Dermis blood vessel endothelial cell (primary cell): ENCODE measurements around the gene MAGI3. TPM values are rescaled to one million over a fixed set of nuclear protein-coding genes. Genes with fewer than 3 reads are reported as not detected.

Experiments
- DNase-seq: peaks from one replicate; pipeline ENCODE4 v3.0.0; 2010
- total RNA-seq: library from RNA; depleted of rRNA; stranded (reverse); fragments of >200 nt; gene quantifications from 2 replicates; pipeline ENCODE4 v1.2.3, GENCODE V29; 2014

Gene MAGI3
- total RNA-seq, result 13.4 and 15.6 TPM in 2 replicates

GRCh38 chr1:113389953-113390834 lies at the start of gene MAGI3:
MAGI3 (plus strand) TSS chr1:113390515; CDS start chr1:113391034, 519 bp downstream.
- peak; percentile 99 for DNase-seq

- DNase-seq, result no peak
Measured at GRCh38 chr1:113353580-113353979, 36.7 kb upstream of the MAGI3 start.

- no peak for DNase-seq
Measured at GRCh38 chr1:113363935-113364334, 26.4 kb upstream of the MAGI3 start.

GRCh38 chr1:113369040-113369439 lies 21.3 kb upstream of the MAGI3 start:
- DNase-seq, result no peak

GRCh38 chr1:113369699-113370098 lies 20.6 kb upstream of the MAGI3 start:
- no peak for DNase-seq

- no peak for DNase-seq
Measured at GRCh38 chr1:113370868-113371267, 19.4 kb upstream of the MAGI3 start.

- DNase-seq, result no peak
Measured at GRCh38 chr1:113372546-113372945, 17.8 kb upstream of the MAGI3 start.

- no peak for DNase-seq
Measured at GRCh38 chr1:113373644-113374043, 16.7 kb upstream of the MAGI3 start.

GRCh38 chr1:113375878-113376277 lies 14.4 kb upstream of the MAGI3 start:
- no peak for DNase-seq

- no peak for DNase-seq
Measured at GRCh38 chr1:113380075-113380474, 10.2 kb upstream of the MAGI3 start.

- DNase-seq, result no peak
Measured at GRCh38 chr1:113388017-113388620, 2.2 kb upstream of the MAGI3 start.

- peak; percentile 26 for DNase-seq
Measured at GRCh38 chr1:113388621-113389358, 1.5 kb upstream of the MAGI3 start.

GRCh38 chr1:113389359-113389952 lies 859 bp upstream of the MAGI3 start:
- DNase-seq, result no peak

- peak; percentile 44 for DNase-seq
Measured at GRCh38 chr1:113390871-113391648, 745 bp downstream of the MAGI3 start.

- DNase-seq, result peak; percentile 21
Measured at GRCh38 chr1:113391649-113392271, 1.4 kb downstream of the MAGI3 start.

- no peak for DNase-seq
Measured at GRCh38 chr1:113392541-113393128, 2.3 kb downstream of the MAGI3 start.

- no peak for DNase-seq
Measured at GRCh38 chr1:113394043-113394862, 3.9 kb downstream of the MAGI3 start.

- DNase-seq, result no peak
Measured at GRCh38 chr1:113394863-113395259, 4.5 kb downstream of the MAGI3 start.

- no peak for DNase-seq
Measured at GRCh38 chr1:113396102-113396501, 5.8 kb downstream of the MAGI3 start.

- peak; percentile 57 for DNase-seq
Measured at GRCh38 chr1:113396585-113396984, 6.3 kb downstream of the MAGI3 start.
